Measurements from ENCODE around the gene ACVR1C.

- TF ChIP-seq POLR2A (IDR thresholded peaks at IDR 0.05) (no peak), CTCF (IDR thresholded peaks at IDR 0.05) (no peak)
Observed at GRCh38 chr2:157557770-157558169, 70.9 kb downstream of the ACVR1C start.
